Mucosa of stomach (tissue), 1 donor: ENCODE measurements around the gene PJVK.
"Not testable (repeated sequence)": the region's sequence is repeated elsewhere in the genome, so short reads cannot be mapped to it uniquely, and the experiment has no call there.

Source experiments
- H3K27me3 ChIP-seq: one replicate; pipeline ENCODE4 v1.7.0; 2013; ENCODE audit warnings: mild to moderate bottlenecking, low read length; ENCODE audit not compliant: control insufficient read depth, insufficient read depth
- H3K36me3 ChIP-seq: one replicate; pipeline ENCODE4 v1.7.0; 2013; ENCODE audit warnings: low read length; ENCODE audit not compliant: control insufficient read depth, insufficient read depth
- H3K4me1 ChIP-seq: one replicate; pipeline ENCODE4 v1.7.0; 2013; ENCODE audit warnings: mild to moderate bottlenecking, low read length; ENCODE audit not compliant: control insufficient read depth, insufficient read depth
- H3K4me3 ChIP-seq: one replicate; pipeline ENCODE4 v1.7.0; 2013; ENCODE audit warnings: low read length
- H3K9ac ChIP-seq: one replicate; pipeline ENCODE4 v1.7.0; 2013; ENCODE audit warnings: mild to moderate bottlenecking, low read length, moderate library complexity
- H3K9me3 ChIP-seq: one replicate; pipeline ENCODE4 v1.7.0; 2013; ENCODE audit warnings: mild to moderate bottlenecking, low read length, moderate library complexity; ENCODE audit not compliant: control insufficient read depth
- donor health status: Pancreatic carcinoma.

PJVK gene

DNA sequence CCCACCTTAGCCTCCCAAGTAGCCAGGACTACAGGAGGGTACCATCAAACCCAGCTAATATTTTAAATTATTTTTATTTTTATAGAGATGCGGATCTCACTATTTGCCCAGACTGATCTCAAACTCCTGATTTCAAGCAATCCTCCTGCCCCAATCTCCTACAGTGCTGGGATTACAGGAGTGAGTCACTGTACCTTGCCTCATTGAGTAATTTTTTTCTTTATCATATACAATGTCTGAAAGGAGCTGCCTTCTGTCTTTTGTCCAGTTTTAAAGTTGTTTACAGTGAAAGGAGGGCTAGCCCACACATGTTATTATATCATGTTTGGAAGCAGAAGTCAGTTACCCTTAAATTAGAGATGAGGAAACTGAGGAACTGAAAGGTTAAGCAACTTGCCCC, 32.8 kb upstream of the PJVK start:
- no peaks in the 10 kb centered on the region for H3K9me3 ChIP-seq
- no peak overlapping the region for H3K4me3 ChIP-seq
- no peaks in the 10 kb centered on the region for H3K36me3 ChIP-seq
- no peak overlapping the region for H3K9ac ChIP-seq
- no peaks in the 10 kb centered on the region for H3K4me1 ChIP-seq
- H3K27me3 ChIP-seq, result no peaks in the 10 kb centered on the region

DNA sequence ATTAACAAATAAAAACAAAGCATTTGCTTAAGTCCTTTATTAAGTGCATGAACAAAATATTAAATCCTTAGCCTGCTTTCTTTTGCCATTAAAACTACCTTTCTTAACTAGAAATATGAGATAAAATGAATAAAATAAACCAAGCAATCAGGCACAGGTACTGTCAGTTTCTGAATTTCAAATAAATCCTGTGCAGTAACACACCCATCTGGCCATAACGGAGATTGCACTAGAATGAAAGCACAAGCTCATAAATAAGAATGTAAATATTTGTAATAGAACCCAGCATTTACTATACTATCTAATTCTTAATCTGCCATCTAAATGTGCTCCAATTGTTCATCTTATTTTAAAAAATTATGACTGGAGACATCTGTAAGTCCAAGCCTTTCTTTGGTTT, 32.1 kb upstream of the PJVK start:
- Histone ChIP-seq H3K36me3 (no peaks in the 10 kb centered on the region), H3K9ac (no peak overlapping the region), H3K4me3 (no peak overlapping the region), H3K27me3 (no peaks in the 10 kb centered on the region), H3K9me3 (no peaks in the 10 kb centered on the region), H3K4me1 (no peaks in the 10 kb centered on the region)

DNA sequence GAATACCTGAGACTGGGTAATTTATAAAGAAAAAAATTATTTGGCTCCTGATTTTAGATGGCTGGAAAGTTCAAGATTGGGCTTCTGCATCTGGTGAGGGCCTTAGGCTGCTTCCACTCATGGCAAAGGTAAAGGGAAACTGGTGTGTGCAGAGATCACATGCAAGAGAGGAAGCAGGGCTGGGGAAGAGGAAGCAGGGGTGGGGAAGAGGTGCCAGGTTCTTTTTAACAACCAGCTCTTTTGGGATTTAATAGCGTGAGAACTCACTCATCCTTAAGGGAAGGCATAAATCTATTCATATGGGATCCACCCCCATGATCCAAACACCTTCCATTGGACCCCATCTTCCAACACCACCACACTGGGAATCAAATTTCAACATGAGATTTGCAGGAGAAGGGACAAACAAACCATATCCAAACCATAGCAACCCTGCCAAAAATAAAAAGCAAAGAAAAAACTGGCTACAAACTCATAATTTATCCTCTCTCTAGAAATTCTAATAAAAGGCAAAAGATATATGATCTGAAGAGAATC, 30.6 kb upstream of the PJVK start:
- no peak overlapping the region for H3K9ac ChIP-seq
- no peaks in the 10 kb centered on the region for H3K4me1 ChIP-seq
- no peaks in the 10 kb centered on the region for H3K36me3 ChIP-seq
- no peaks in the 10 kb centered on the region for H3K27me3 ChIP-seq
- H3K4me3 ChIP-seq, result no peak overlapping the region
- H3K9me3 ChIP-seq, result no peaks in the 10 kb centered on the region

DNA sequence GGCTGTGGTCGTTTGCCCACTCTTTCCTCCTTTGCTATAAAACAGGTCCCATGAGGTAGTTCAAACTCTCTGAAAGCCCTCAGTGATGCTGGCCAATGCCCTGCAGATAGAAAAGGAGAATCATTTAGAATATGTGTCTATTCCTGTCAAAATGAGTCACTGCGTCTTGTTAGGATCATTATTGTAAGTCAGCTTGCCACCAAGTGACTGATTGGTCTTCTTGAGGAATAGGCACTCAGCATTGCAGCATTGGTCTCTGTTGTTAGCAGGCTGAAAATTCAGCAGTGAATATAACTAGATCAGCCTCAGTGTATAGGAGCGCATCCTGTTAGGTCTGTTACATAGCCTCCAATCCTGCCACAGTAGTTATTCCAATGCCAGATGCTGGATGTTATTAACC, 29.1 kb upstream of the PJVK start:
- no peaks in the 10 kb centered on the region for H3K36me3 ChIP-seq
- H3K27me3 ChIP-seq, result no peaks in the 10 kb centered on the region
- no peak overlapping the region for H3K9ac ChIP-seq
- no peak overlapping the region for H3K4me3 ChIP-seq
- no peaks in the 10 kb centered on the region for H3K4me1 ChIP-seq
- no peaks in the 10 kb centered on the region for H3K9me3 ChIP-seq

DNA sequence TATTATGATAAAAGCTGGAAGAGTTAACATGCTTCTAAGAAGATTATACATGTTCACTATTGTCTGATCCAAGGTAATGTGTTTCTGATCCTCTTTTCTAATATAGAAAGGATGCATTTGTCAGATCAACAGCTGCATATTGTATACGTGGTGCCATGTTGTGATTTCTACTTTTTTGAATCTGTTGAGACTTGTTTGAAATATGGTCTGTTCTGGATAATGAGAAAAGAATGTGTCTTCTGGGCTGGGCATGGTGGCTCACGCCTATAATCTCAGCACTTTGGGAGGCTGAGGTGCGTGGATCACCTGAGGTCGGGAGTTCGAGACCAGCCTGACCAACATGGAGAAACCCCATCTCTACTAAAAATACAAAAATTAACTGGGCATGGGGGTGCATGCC, 27.4 kb upstream of the PJVK start:
- not testable (repeated sequence) for H3K36me3 ChIP-seq, H3K9ac ChIP-seq, H3K4me1 ChIP-seq, H3K27me3 ChIP-seq, H3K9me3 ChIP-seq, H3K4me3 ChIP-seq

DNA sequence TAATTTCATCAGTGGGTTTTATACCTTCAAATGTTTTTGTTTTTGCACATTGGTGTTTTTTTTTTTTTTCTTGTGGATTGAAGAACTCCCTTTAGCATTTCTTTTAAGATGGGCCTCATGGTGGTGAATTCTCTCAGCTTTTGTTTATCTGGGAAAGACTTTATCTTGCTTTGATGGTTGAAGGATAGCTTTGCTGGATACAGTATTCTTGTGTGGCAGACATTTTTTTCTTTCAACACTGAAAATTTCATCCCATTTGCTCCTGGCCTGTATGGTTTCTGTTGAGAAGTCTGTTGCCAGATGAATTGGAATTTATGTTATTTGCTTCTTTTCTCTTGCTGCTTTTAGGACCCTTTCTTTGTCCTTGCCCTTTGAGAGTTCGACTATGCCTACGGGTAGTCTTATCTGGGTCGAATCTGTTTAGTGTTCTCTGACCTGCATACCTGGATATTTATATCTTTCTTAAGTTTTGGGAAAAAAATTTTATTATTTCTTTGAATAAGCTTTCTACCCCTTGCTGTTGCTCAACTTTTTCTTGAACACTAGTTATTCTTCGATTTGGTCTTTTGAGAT, 25.8 kb upstream of the PJVK start:
- Histone ChIP-seq H3K9me3 (no peaks in the 10 kb centered on the region), H3K4me3 (no peak overlapping the region), H3K36me3 (no peaks in the 10 kb centered on the region), H3K27me3 (no peaks in the 10 kb centered on the region), H3K4me1 (no peaks in the 10 kb centered on the region), H3K9ac (no peak overlapping the region)

DNA sequence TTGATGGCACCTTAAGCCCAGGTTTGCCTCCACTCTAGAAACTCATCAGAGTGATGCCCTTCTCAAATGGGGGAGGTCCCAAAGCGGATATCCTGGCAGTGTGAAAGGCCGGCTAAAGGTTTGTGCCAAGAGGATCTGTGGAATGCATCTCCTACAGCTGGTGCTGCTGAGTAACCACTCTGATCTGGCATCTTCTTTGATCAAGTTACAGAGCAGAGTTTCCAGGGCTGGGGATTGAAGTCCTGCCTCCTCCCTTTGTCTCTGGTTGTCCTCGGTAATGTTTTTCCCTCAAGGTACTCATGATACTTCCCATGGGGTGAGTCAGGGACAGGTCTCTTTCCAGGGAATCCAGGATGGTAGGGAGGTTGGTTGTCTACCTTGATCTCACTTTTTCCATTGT, 24.8 kb upstream of the PJVK start:
- H3K4me1 ChIP-seq, result no peaks in the 10 kb centered on the region
- H3K9ac ChIP-seq, result no peak overlapping the region
- no peaks in the 10 kb centered on the region for H3K9me3 ChIP-seq
- H3K4me3 ChIP-seq, result no peak overlapping the region
- H3K27me3 ChIP-seq, result no peaks in the 10 kb centered on the region
- H3K36me3 ChIP-seq, result no peaks in the 10 kb centered on the region

DNA sequence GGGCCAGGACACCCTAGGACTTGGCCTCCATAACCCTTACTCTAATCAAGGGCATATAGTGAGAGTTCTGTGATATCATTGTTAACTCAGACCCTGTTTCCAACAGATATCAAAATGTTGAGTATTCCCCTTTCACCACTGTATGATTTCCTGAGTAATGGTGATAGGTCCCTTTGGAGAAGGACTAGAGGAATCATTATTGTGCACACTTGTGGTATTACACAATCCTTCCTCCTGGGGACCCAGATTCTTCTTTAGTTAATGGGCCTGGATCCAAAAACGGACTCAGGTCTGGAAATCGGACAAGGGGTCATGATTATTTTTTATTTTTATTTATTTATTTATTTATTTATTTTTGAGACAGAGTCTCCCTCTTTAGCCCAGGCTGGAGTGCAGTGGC, 23.7 kb upstream of the PJVK start:
- Histone ChIP-seq H3K4me3 (no peak overlapping the region), H3K4me1 (no peaks in the 10 kb centered on the region), H3K9me3 (no peaks in the 10 kb centered on the region), H3K36me3 (no peaks in the 10 kb centered on the region), H3K9ac (no peak overlapping the region), H3K27me3 (no peaks in the 10 kb centered on the region)

DNA sequence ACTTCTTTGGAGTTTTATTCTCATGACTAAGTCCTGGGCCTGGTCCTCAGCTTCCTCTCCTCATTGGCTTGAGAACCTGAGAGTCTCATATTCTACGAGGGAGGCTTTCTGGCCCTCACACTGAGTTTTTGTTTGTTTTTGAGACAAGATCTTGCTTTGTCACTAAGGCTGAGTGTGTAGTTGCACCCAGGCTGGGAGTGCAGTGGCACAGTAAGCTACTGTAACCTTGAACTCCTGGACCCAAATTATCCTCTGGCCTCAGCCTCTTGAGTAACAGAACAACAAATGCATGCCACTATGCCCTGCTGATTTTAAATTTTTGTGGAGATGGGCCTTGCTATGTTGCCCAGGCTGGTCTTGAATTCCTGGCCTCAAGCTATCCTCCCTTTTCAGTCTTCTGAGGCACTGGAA, 22.8 kb upstream of the PJVK start:
- Histone ChIP-seq H3K4me1 (no peaks in the 10 kb centered on the region), H3K27me3 (no peaks in the 10 kb centered on the region), H3K4me3 (no peak overlapping the region), H3K9me3 (no peaks in the 10 kb centered on the region), H3K36me3 (no peaks in the 10 kb centered on the region), H3K9ac (no peak overlapping the region)

DNA sequence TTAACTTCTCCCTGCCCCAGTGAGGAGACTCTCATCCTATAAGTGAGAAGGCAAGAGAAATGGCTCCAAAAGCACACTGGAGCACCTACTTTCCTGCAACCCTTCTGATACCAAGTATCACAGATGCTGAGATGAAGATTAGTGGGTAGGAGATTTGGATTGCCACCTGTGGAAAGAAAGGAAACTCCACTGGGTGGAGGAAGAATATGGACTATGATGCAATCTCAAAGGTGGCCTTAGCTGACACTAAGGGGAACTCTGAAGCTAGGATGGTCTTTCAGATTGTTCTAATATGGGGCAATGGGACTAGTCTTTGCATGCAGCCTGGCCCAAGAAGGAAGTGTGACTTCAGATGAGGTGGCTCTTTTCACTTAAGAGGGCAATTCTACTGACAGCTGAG, 21.8 kb upstream of the PJVK start:
- Histone ChIP-seq H3K9me3 (no peaks in the 10 kb centered on the region), H3K27me3 (no peaks in the 10 kb centered on the region), H3K36me3 (no peaks in the 10 kb centered on the region), H3K4me3 (no peak overlapping the region), H3K9ac (no peak overlapping the region), H3K4me1 (no peaks in the 10 kb centered on the region)

DNA sequence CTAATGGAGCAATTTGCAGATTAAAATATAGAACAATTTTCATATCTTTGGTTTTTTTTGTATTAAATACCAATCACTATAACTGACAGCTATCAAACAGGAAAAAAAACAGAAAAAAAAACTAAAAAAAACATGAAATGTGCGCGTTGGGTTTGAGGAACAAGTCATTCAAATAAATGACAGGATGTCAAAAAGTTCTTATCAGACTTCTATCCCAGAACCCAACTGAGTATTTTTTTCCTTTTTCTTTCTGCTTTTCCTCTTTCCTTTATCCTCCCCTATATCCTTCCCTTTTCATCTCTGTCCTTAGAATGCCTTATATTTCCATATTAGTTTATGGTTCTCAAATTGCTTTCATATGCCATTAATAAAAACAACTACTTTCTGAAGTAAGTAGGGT, 14.5 kb upstream of the PJVK start:
- H3K9ac ChIP-seq, result no peak overlapping the region
- no peak overlapping the region for H3K4me3 ChIP-seq
- no peaks in the 10 kb centered on the region for H3K4me1 ChIP-seq
- no peaks in the 10 kb centered on the region for H3K9me3 ChIP-seq
- H3K27me3 ChIP-seq, result no peaks in the 10 kb centered on the region
- no peaks in the 10 kb centered on the region for H3K36me3 ChIP-seq

DNA sequence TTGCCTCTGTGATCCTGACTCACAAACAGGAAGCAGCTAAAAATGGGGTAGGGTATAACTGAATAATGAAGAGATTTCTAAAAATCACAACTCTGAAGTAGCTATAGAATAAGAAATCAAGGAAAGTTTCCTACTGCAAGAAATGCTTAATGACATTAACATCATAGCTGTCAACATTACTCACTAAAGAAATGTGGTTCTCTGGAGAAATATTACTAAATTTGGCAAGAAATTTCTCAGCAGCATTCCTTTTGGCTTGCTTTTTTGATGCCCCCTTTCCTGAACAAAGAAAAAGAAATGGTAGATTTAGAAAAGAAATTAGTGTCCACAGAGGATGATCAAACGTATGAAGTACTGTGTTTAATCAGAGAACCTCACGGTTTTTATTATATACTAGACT, 9.8 kb upstream of the PJVK start:
- no peaks in the 10 kb centered on the region for H3K4me1 ChIP-seq
- H3K36me3 ChIP-seq, result no peaks in the 10 kb centered on the region
- no peaks in the 10 kb centered on the region for H3K27me3 ChIP-seq
- no peak overlapping the region for H3K4me3 ChIP-seq
- H3K9me3 ChIP-seq, result no peaks in the 10 kb centered on the region
- no peak overlapping the region for H3K9ac ChIP-seq
